Amniotic stem cell (primary cell): ENCODE measurements around the gene APOC1.
"Not testable (repeated sequence)": the region's sequence is repeated elsewhere in the genome, so short reads cannot be mapped to it uniquely, and the experiment has no call there.

Experiments used
- DNase-seq: peaks from one replicate; lab custom pipeline; 2025; lab: John Stamatoyannopoulos, UW

Gene APOC1

GRCh38 chr19:44889830-44890365 is 24.5 kb upstream of the APOC1 start:
- DNase-seq = no peak

DNA sequence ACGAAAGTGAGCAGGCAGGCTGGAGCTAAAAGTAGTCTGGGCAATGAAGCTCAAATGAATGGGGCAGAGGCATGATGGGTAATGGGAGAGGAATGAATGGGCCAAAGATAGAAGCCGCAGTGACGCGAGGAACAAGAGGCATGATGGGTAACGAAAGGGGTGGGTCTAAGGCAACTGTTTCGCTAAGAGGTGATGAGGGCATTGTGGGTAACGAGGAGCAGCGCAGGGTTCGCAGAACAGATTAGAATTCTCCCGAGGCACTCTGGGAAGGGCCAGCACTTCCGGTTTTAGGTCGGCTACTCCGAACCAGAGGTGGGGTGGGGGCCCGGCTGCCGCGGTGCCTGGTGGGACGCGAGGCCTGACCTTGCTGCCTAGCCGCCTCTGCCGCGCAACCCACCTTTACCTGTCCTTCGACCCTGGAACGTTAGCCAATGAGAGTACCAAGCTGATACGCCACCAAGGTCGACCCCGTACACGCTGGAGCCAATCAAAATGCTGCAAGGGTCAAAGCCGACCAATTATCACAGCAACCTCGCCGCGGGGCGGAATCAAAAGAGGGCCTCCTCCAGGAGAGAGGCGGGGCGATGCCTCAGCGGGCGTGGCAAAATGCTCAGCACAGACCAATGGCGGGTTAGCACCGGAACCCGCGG is 23.9 kb upstream of the APOC1 start:
- DNase-seq = peak; percentile 100

- peak; percentile 100 for DNase-seq
Measured at GRCh38 chr19:44891016-44891882, 23.2 kb upstream of the APOC1 start, which contains the start of gene TOMM40. Gene TOMM40, plus strand, starts transcription at chr19:44891254. Its CDS starts 162 bp downstream, at chr19:44891416.

DNA sequence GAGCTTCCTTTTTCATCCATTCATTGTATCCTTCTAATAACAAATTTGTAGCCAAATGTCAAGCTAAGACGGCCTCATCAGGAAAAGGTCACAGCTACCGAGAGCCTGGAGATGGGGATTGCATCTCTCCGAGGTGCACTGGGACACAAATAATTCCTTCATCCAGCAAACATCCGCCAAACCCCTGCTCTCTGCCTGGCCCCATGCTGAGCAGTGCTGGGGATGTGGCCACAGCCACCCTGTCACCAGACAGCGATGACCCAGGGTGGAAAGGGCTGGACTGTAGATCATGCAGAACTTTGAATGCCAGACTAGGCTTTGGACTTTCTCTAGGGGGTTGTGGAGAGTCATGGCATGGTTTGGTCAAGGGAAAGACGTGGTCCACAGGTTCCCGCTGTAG is 21.5 kb upstream of the APOC1 start:
- no peak for DNase-seq

DNA sequence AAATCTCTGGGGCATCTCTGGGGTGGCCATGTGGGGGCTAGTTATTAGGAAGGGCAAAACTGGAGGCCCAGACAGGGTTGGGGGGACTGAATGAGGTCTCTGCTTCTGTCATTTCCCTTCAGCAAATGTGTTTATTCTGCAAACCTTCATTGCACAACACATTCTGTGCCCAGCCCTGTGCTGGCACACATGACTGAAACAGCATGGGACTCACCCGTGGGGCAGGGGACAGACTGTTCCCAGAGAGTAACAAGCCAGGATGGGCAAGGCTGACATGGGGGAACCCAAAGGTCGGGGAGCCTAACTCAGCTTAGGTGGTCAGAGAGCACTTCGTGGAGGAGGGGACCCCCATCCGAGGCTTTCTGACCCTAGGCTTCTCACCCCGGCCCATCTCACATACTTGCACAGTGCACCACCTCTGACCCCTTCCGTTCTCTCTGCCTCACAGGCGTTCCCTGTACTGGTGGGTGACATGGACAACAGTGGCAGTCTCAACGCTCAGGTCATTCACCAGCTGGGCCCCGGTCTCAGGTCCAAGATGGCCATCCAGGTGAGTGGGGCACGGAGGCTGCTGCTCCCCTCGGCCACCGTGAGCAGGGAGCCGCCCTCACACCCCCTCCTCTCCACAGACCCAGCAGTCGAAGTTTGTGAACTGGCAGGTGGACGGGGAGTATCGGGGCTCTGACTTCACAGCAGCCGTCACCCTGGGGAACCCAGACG is 20.9 kb upstream of the APOC1 start:
- DNase-seq = no peak

GRCh38 chr19:44894052-44894400 is 20.4 kb upstream of the APOC1 start:
- no peak for DNase-seq

DNA sequence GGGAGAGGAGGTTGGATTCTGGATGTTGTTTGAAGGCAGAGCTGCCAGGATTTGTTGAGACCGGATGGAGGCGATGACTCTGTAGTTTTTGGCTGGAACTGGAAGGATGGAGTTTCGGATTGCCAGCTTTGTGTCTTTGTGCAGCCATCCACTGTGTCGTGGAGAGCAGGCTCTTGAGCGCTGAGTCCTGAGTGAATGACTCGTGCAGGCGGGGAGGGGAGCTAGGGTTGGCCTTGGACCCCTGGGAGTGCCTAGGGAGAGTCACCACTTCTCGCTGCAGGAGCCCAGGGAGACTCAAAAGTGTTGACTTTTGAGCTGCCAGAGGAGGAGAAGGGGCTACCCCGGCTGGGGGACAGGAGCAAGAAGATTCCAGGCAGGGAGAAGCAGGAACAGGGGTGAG is 19.5 kb upstream of the APOC1 start:
- DNase-seq = no peak

DNA sequence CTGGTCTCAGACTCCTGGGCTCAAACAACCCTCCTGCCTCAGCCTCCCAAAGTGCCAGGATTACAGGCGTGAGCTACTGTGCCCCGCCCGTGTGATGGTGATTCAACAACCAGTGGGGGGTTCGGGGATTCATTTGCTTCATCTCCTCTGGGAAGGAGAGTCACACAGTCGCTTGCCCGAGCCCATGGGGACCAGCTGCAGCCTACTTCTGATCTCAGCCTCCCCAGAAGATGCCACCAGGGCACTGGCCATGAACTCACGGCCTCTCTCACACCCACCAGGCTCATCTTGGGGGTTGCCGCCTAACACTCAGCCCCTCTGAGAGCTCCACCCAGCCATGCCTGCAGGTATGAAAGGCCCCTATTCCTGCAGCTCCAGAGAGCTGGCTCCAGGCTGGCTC is 16.6 kb upstream of the APOC1 start:
- no peak for DNase-seq

DNA sequence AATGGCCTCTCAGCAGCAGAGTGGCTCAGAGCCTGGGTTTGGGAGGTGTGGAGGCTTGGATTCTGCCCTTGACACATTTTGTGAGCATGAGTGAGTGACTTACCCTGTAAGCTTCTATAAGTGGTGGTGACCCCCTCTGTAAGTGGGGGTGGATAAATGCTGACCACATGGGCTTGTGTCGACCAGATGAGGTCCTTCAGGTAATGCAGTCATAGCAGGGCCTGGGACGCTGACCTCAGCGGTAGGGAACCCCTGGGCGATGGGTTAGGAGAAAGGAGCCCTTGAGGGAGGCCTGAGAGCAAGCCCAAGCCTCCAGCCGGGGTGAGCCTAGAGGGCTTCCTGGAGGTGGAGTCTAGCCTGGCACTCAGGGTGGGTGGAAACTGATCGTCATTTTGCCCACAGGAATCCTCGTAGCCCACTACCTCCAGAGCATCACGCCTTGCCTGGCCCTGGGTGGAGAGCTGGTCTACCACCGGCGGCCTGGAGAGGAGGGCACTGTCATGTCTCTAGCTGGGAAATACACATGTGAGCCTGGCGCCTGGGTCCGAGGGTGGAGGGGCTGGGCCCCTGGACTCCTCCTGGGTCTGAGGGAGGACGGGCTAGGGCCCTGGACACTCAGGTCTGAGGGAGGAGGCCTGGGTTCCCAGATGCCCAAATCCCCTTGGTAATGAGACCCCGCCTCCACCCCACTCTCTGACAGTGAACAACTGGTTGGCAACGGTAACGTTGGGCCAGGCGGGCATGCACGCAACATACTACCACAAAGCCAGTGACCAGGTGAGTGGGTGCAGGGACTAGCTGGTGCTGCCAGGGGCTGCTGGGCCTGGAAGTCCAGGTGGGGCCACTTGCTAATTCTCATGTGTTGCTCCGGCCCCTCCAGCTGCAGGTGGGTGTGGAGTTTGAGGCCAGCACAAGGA is 13.8 kb upstream of the APOC1 start:
- DNase-seq = no peak

GRCh38 chr19:44903216-44903601 is 11.2 kb upstream of the APOC1 start:
- no peak for DNase-seq

- DNase-seq = no peak
Measured at GRCh38 chr19:44903602-44904425, 10.6 kb upstream of the APOC1 start.

DNA sequence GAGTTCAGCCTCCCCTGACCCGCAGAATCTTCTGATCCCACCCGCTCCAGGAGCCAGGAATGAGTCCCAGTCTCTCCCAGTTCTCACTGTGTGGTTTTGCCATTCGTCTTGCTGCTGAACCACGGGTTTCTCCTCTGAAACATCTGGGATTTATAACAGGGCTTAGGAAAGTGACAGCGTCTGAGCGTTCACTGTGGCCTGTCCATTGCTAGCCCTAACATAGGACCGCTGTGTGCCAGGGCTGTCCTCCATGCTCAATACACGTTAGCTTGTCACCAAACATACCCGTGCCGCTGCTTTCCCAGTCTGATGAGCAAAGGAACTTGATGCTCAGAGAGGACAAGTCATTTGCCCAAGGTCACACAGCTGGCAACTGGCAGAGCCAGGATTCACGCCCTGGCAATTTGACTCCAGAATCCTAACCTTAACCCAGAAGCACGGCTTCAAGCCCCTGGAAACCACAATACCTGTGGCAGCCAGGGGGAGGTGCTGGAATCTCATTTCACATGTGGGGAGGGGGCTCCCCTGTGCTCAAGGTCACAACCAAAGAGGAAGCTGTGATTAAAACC is 9.9 kb upstream of the APOC1 start:
- DNase-seq = no peak

DNA sequence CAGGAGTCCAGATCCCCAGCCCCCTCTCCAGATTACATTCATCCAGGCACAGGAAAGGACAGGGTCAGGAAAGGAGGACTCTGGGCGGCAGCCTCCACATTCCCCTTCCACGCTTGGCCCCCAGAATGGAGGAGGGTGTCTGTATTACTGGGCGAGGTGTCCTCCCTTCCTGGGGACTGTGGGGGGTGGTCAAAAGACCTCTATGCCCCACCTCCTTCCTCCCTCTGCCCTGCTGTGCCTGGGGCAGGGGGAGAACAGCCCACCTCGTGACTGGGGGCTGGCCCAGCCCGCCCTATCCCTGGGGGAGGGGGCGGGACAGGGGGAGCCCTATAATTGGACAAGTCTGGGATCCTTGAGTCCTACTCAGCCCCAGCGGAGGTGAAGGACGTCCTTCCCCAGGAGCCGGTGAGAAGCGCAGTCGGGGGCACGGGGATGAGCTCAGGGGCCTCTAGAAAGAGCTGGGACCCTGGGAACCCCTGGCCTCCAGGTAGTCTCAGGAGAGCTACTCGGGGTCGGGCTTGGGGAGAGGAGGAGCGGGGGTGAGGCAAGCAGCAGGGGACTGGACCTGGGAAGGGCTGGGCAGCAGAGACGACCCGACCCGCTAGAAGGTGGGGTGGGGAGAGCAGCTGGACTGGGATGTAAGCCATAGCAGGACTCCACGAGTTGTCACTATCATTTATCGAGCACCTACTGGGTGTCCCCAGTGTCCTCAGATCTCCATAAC is 8.8 kb upstream of the APOC1 start, which contains the start of gene APOE:
Gene APOE, plus strand, starts transcription at position 360 of the 724 bp plus-strand sequence. CDS start 829 bp downstream, outside the sequence.
- no peak for DNase-seq

- DNase-seq = no peak
Measured at GRCh38 chr19:44907613-44908012, 6.8 kb upstream of the APOC1 start.

DNA sequence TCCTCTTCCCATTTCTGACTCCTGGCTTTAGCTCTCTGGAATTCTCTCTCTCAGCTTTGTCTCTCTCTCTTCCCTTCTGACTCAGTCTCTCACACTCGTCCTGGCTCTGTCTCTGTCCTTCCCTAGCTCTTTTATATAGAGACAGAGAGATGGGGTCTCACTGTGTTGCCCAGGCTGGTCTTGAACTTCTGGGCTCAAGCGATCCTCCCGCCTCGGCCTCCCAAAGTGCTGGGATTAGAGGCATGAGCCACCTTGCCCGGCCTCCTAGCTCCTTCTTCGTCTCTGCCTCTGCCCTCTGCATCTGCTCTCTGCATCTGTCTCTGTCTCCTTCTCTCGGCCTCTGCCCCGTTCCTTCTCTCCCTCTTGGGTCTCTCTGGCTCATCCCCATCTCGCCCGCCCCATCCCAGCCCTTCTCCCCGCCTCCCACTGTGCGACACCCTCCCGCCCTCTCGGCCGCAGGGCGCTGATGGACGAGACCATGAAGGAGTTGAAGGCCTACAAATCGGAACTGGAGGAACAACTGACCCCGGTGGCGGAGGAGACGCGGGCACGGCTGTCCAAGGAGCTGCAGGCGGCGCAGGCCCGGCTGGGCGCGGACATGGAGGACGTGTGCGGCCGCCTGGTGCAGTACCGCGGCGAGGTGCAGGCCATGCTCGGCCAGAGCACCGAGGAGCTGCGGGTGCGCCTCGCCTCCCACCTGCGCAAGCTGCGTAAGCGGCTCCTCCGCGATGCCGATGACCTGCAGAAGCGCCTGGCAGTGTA is 6.2 kb upstream of the APOC1 start:
- DNase-seq = no peak

- no peak for DNase-seq
Measured at GRCh38 chr19:44908836-44909261, 5.6 kb upstream of the APOC1 start.

DNA sequence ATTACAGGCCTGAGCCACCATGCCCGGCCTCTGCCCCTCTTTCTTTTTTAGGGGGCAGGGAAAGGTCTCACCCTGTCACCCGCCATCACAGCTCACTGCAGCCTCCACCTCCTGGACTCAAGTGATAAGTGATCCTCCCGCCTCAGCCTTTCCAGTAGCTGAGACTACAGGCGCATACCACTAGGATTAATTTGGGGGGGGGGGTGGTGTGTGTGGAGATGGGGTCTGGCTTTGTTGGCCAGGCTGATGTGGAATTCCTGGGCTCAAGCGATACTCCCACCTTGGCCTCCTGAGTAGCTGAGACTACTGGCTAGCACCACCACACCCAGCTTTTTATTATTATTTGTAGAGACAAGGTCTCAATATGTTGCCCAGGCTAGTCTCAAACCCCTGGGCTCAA is 4.6 kb upstream of the APOC1 start:
- DNase-seq = no peak

- DNase-seq = not testable (repeated sequence)
Measured at GRCh38 chr19:44911896-44912295, 2.5 kb upstream of the APOC1 start.

DNA sequence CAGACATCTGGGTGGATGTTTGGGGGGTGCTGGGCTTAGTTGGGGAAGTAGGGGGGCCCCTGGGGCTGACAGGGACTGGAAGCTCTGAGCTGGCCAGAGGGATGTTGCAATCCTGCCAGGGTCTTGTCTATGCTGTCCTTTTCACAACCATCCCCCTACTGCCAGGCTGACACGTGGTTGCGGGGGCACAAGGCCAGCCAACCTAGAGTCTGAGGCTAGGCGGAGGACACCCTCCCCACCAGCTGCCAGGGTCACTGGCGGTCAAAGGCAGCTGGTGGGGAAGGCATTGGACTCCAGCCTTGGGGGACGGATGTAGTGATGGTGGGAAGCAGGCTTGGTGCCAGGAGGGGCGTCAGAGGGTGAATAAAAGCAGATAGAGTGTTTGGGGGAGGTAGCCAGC is 1.6 kb upstream of the APOC1 start:
- no peak for DNase-seq
